Chondrocyte (in vitro differentiated cells): ENCODE measurements around the gene LPP. TPM values are rescaled to one million over a fixed set of nuclear protein-coding genes. Genes with fewer than 3 reads are reported as not detected.

Experiments
- DNase-seq: peaks from one replicate; pipeline ENCODE4 v3.0.0; 2021; ENCODE audit warnings: mixed read lengths, low spot score
- H3K27ac Mint-ChIP-seq: one replicate; pipeline ENCODE4 v1.8.0; 2021; ENCODE audit warnings: mild to moderate bottlenecking, moderate library complexity, mixed read lengths; ENCODE audit not compliant: unreplicated experiment
- H3K27me3 Mint-ChIP-seq: 2 replicates; pipeline ENCODE4 v1.8.0; 2021; ENCODE audit warnings: low read depth, mixed read lengths
- H3K36me3 Mint-ChIP-seq: 2 replicates; pipeline ENCODE4 v1.8.0; 2021; ENCODE audit warnings: low read depth, mixed read lengths
- H3K4me1 Mint-ChIP-seq: 2 replicates; pipeline ENCODE4 v1.8.0; 2021; ENCODE audit warnings: low read depth, mild to moderate bottlenecking, mixed read lengths
- H3K4me3 Mint-ChIP-seq: one replicate; pipeline ENCODE4 v1.8.0; 2021; ENCODE audit warnings: mild to moderate bottlenecking, moderate library complexity, mixed read lengths; ENCODE audit not compliant: unreplicated experiment
- H3K9me3 Mint-ChIP-seq: 2 replicates; pipeline ENCODE4 v1.8.0; 2021; ENCODE audit warnings: low read depth, mixed read lengths
- CTCF ChIP-seq: fragments of 200-600 bp; sonication (generic); IDR thresholded peaks from 2 replicates; pipeline ENCODE4 v1.5.0; 2021; ENCODE audit warnings: antibody characterized with exemption, mild to moderate bottlenecking, moderate library complexity
- total RNA-seq: library from RNA; stranded (reverse); gene quantifications from 3 replicates; pipeline ENCODE4 v1.2.1, GENCODE V29; 2021

LPP gene
- total RNA-seq, 1 donor from 2014 or later: 295 TPM

GRCh38 chr3:188185717-188186251 is 31.8 kb downstream of the LPP start:
- peak overlapping the region; percentile 2 for H3K4me3 Mint-ChIP-seq
- H3K4me1 Mint-ChIP-seq: peaks cover 66% of the 10 kb centered on the region
- H3K9me3 Mint-ChIP-seq: no peaks in the 10 kb centered on the region
- no peak for TF ChIP-seq CTCF
- no peak for DNase-seq
- H3K27me3 Mint-ChIP-seq: no peaks in the 10 kb centered on the region
- H3K27ac Mint-ChIP-seq: peak overlapping the region; percentile 90
- H3K36me3 Mint-ChIP-seq: no peaks in the 10 kb centered on the region

- Mint-ChIP-seq H3K4me1 (peaks cover 72% of the 10 kb centered on the region), H3K4me3 (no peak overlapping the region), H3K27ac (peak overlapping the region; percentile 90), H3K27me3 (no peaks in the 10 kb centered on the region), H3K9me3 (no peaks in the 10 kb centered on the region), H3K36me3 (peaks cover 4% of the 10 kb centered on the region)
- DNase-seq: no peak
- no peak for TF ChIP-seq CTCF
Observed at GRCh38 chr3:188187053-188187452, 33.1 kb downstream of the LPP start.

- no peaks in the 10 kb centered on the region for H3K27me3 Mint-ChIP-seq
- no peak overlapping the region for H3K4me3 Mint-ChIP-seq
- H3K4me1 Mint-ChIP-seq: peaks cover 73% of the 10 kb centered on the region
- TF ChIP-seq CTCF: no peak
- no peak overlapping the region for H3K27ac Mint-ChIP-seq
- DNase-seq: no peak
- no peaks in the 10 kb centered on the region for H3K9me3 Mint-ChIP-seq
- peaks cover 5% of the 10 kb centered on the region for H3K36me3 Mint-ChIP-seq
Observed at GRCh38 chr3:188188911-188189310, 35.0 kb downstream of the LPP start.

- H3K9me3 Mint-ChIP-seq: no peaks in the 10 kb centered on the region
- no peak for DNase-seq
- no peak overlapping the region for H3K27ac Mint-ChIP-seq
- H3K36me3 Mint-ChIP-seq: peaks cover 8% of the 10 kb centered on the region
- no peak for TF ChIP-seq CTCF
- no peaks in the 10 kb centered on the region for H3K27me3 Mint-ChIP-seq
- peaks cover 68% of the 10 kb centered on the region for H3K4me1 Mint-ChIP-seq
- H3K4me3 Mint-ChIP-seq: no peak overlapping the region
Observed at GRCh38 chr3:188191460-188191859, 37.5 kb downstream of the LPP start.

GRCh38 chr3:188192034-188192433 is 38.1 kb downstream of the LPP start:
- DNase-seq: no peak
- peaks cover 68% of the 10 kb centered on the region for H3K4me1 Mint-ChIP-seq
- H3K36me3 Mint-ChIP-seq: peaks cover 8% of the 10 kb centered on the region
- no peak for TF ChIP-seq CTCF
- no peaks in the 10 kb centered on the region for H3K27me3 Mint-ChIP-seq
- H3K27ac Mint-ChIP-seq: no peak overlapping the region
- H3K9me3 Mint-ChIP-seq: no peaks in the 10 kb centered on the region
- no peak overlapping the region for H3K4me3 Mint-ChIP-seq
